GM12873 (cell line): ENCODE data around the gene CEP112.

Source experiments
- TF ChIP-seq, protein P1 (sequence below): IDR thresholded peaks from 2 replicates; pipeline ENCODE4 v1.5.1; 2012; ENCODE audit warnings: low read depth, mild to moderate bottlenecking, moderate library complexity, low read length, control low read depth; ENCODE audit not compliant: insufficient read depth; ENCODE audit errors: missing control alignments

CEP112 gene

DNA sequence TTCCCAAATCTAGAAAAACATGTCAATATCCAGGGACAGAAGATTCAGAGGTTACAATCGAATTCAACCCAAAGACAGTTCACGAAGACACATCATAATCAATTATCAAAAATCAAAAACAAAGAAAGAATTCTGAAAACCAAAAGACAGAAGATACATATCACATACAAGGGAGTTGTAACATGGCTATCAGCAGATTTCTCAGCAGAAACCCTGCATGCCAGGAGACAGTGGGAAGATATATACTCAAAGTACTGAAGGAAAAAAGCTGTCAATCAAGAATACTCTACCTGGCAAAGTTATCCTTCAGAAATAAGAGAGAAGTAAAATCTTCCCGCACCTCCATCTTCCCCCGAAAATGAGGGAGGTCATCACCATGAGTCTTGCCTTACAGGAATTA is 258.6 kb downstream of the CEP112 start:
- TF ChIP-seq, protein P1, sequence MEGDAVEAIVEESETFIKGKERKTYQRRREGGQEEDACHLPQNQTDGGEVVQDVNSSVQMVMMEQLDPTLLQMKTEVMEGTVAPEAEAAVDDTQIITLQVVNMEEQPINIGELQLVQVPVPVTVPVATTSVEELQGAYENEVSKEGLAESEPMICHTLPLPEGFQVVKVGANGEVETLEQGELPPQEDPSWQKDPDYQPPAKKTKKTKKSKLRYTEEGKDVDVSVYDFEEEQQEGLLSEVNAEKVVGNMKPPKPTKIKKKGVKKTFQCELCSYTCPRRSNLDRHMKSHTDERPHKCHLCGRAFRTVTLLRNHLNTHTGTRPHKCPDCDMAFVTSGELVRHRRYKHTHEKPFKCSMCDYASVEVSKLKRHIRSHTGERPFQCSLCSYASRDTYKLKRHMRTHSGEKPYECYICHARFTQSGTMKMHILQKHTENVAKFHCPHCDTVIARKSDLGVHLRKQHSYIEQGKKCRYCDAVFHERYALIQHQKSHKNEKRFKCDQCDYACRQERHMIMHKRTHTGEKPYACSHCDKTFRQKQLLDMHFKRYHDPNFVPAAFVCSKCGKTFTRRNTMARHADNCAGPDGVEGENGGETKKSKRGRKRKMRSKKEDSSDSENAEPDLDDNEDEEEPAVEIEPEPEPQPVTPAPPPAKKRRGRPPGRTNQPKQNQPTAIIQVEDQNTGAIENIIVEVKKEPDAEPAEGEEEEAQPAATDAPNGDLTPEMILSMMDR, result no peak

DNA sequence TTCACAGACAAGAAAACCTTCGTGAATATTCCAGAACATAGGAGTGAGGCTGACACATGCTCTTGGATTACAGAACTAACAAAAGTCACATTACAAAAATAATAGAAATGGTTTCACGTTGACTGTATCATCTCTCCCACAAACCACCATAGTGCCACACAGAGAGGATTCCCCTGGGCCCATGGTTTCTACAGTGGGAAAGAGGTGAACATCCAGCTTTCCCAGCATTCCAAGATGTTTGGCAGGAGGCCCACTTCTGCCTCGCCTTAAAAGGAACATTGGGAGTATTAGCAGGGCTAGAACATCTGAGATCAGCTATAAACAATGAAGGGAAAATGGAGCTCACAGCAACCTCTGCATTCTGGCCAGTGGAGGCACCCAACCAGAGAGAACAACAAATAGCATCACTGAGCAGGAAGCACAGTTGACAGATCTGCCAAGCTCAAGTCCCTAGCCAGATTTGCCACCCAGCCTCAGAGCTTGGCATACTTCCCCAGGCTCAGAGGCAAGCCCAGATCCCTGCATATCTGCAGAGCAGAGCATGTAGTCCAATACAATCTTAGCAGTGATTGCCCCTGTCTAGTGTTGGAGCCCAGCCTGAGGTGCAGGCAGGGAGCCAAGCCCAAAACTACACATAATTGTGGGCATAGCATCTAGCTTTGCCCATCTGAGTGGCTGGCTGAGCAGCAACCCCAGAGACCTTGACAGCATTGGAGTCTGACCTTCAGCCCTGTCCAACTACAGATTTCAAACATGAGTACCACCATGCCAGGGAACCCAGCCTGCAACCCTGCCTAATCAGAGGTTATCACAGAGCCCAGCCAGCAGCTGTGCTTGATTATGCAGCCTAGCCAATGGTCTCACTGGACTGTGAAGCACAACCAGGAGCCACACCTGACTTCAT is 260.4 kb downstream of the CEP112 start:
- TF ChIP-seq, protein P1, result no peak

DNA sequence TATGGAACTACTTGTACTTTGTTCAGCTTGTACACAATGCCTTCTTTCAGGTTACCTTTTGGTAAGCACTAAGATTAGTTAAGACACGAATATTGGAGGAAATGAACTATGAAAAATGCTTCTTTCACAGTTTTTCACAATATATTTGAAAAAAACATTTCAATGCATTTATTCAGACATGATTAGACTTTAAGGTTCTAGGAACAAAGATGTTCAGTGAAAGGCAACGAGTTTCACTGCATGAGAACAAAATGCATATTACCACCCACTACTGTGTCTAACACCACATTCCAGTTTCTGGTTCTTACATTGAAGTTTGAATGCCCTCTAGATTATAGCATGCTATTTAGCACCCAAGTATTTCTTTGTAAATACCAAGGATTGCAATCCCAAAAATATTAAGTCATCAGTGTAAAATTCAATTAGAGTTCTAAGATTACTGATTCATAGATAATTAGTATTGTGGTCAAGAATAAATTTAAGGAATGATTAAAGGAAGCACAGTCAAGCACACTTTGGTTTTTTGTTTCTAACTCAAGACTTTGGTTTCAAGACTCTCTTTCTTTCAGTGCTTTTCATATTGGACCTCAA is 261.7 kb downstream of the CEP112 start:
- TF ChIP-seq, protein P1, result no peak

DNA sequence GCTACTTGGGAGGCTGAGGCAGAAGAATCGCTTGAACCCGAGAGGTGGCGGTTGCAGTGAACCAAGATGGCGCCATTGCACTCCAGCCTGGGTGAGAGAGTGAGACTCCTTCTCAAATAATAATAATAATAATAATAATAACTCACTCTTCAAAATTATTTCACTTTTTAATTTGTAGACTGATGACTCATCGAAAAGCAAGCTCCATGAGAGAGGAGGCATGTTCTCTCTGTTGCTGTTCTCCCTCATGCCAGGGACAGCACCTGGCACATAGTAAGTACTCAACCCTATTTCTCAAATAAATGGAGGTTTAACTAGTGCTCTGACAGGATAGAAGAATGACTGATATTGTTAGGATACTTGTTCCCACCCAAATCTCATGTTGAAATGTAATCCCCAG is 265.3 kb downstream of the CEP112 start:
- TF ChIP-seq, protein P1, result no peak

DNA sequence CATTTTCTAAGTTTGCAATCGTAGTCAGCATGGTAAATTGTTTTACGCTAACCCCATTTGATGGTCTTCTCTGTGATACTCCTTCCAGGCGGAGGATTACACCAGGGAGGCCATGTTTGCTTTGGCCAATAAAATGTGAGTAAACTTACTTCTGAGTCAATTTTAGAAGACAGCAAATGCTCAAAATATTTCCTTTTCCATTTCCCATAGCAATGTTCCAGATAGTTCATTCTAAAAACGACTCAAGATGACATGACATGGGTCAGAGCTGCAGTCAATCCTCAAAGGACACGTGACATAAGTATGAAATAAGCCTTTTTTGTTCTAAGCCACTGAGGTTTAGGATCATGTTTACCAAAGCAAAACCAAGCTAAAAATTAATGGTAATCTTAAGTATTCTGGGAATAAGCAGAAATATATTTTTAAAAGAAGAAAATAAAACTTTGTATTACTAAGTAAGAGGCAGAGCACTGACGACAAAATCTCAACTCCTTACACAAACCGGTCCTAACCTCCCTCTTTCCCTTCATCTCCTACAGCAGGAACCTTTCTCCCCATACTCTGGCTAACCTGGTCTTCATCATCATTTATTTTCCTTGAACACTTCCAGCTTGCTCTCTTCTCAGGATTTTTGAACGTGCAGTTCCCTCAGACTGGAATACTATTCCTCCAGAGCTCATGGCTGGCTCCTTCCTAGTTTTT is 266.2 kb downstream of the CEP112 start:
- TF ChIP-seq, protein P1, result no peak

DNA sequence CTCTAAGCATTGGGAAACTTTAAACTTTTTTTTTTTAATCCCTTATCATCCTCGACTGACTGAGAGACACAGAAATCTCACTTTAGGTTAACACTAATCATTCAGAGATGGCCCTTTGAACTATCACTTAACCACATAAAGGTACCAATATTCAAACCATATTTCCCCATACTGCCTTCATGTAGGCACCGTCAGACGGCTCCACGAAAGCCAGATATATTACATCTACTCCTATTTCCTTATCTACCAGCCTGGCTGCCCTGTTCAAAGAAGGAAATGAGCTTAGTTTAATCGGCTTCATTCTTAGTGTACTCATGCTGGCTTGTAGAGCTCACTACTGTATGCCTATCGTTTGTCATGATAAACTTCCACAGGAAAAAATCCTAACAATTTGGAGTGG is 270.9 kb downstream of the CEP112 start:
- TF ChIP-seq, protein P1, result no peak

DNA sequence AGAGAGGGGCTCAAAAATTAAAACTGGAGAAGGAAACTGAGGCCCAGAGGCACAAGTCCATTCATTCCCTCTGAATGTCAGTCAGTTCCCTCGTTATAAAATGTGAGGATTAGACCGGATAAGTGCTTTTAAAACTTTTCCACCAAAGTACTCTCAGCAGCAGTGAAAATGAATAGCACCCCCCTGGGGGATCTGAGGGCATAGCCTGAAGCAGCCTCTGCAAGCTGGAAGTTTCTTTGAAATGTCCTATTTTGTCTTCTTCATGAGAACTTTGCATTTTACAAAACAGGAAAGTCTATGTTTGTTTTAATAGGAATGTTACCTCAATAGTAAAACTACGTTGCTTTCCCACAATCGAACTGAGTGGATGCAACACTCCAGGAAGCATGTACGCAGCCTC is 273.0 kb downstream of the CEP112 start:
- TF ChIP-seq, protein P1, result no peak
